HCT116 (cell line): ENCODE results near the gene GPR85.

Experiments used
- EGR1 ChIP-seq: IDR thresholded peaks from 2 replicates; pipeline ENCODE4 v1.6.1; 2012; ENCODE audit warnings: low read depth
- POLR2AphosphoS5 ChIP-seq: IDR thresholded peaks from 2 replicates; pipeline ENCODE4 v1.6.1; 2011; ENCODE audit warnings: mild to moderate bottlenecking, low read depth, low read length, moderate library complexity
- TF ChIP-seq, protein P1 (sequence below), 3 experiments: fragments of 200-600 bp in 1 of 3; sonication (generic) in 1 of 3; IDR thresholded peaks in 2 of 3; conservative IDR thresholded peaks in 1 of 3; 2 replicates each; pipeline ENCODE4 v1.5.1; 2012 to 2017; ENCODE audit warnings: low read depth in 2 of 3, low read length in 2 of 3, antibody characterized with exemption in 1 of 3, borderline replicate concordance in 1 of 3, control low read depth in 1 of 3, mild to moderate bottlenecking in 1 of 3, mixed read lengths in 1 of 3, mixed run types in 1 of 3, moderate library complexity in 1 of 3; ENCODE audit not compliant: insufficient read depth in 1 of 3

DNA sequence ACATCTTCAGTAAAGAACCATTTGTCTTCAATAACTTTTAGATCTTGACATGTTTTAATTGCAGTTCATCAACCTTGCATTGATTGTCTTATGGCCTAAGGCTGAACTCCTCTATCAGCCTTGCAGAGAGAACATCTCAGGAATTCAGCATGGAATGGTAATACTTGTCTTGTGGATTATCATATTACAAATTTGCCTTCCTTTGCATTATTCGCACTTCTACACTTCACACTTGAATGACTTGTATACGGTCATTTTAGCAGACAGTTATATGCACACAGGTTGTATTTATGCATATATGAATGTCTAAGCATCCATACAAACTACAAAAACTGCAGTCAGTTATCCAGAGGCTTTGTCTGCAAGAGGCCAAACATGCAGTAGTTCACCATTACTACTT lies 31.7 kb downstream of the GPR85 start:
- TF ChIP-seq, protein P1, sequence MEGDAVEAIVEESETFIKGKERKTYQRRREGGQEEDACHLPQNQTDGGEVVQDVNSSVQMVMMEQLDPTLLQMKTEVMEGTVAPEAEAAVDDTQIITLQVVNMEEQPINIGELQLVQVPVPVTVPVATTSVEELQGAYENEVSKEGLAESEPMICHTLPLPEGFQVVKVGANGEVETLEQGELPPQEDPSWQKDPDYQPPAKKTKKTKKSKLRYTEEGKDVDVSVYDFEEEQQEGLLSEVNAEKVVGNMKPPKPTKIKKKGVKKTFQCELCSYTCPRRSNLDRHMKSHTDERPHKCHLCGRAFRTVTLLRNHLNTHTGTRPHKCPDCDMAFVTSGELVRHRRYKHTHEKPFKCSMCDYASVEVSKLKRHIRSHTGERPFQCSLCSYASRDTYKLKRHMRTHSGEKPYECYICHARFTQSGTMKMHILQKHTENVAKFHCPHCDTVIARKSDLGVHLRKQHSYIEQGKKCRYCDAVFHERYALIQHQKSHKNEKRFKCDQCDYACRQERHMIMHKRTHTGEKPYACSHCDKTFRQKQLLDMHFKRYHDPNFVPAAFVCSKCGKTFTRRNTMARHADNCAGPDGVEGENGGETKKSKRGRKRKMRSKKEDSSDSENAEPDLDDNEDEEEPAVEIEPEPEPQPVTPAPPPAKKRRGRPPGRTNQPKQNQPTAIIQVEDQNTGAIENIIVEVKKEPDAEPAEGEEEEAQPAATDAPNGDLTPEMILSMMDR (IDR thresholded peaks at IDR 0.05 in 2 of 3, conservative IDR thresholded peaks at IDR 0.05 in 1 of 3; ENCODE audit: borderline replicate concordance in 1 of 3, insufficient read depth in 1 of 3, low read depth in 2 of 3, low read length in 2 of 3), result no peak
- TF ChIP-seq POLR2AphosphoS5, result no peak
- TF ChIP-seq EGR1, result no peak
